K562 (cell line): ENCODE results near the gene IMPACT. TPM values are rescaled to one million over a fixed set of nuclear protein-coding genes. Genes with fewer than 3 reads are reported as not detected.

Experiments used
- ATF3 ChIP-seq, 2 experiments: fragments of 450-650 bp in 1 of 2; sonication (generic) in 1 of 2; formaldehyde crosslinking in 1 of 2; IDR thresholded peaks in 1 of 2; conservative IDR thresholded peaks in 1 of 2; 2 replicates each; pipeline versions ENCODE4 v1.6.1 to v1.8.1; 2016 to 2023; ENCODE audit warnings: mild to moderate bottlenecking in 2 of 2, moderate library complexity in 2 of 2, inconsistent platforms in 1 of 2, missing genetic modification reagents in 1 of 2
- NR2C2 ChIP-seq, 2 experiments: fragments of 200-800 bp in 1 of 2; sonication (Bioruptor generic) in 1 of 2; sonication (generic) in 1 of 2; formaldehyde crosslinking in 1 of 2; IDR thresholded peaks; 2 replicates each; pipeline versions ENCODE4 v1.6.1 to v1.8.0; 2016 to 2022; ENCODE audit warnings: mild to moderate bottlenecking in 1 of 2, missing compliant biosample characterization in 1 of 2, missing genetic modification characterization in 1 of 2, missing genetic modification reagents in 1 of 2
- SMC3 ChIP-seq: conservative IDR thresholded peaks from 2 replicates; pipeline ENCODE4 v1.6.1; 2011; ENCODE audit warnings: low read depth, low read length, improper control_type of control experiment; ENCODE audit not compliant: insufficient read depth
- SP1 ChIP-seq: sonication (generic); formaldehyde crosslinking; IDR thresholded peaks from 2 replicates; pipeline ENCODE4 v1.8.1; 2022; ENCODE audit warnings: mild to moderate bottlenecking, missing genetic modification reagents
- TCF7 ChIP-seq: sonication (generic); IDR thresholded peaks from 2 replicates; pipeline ENCODE4 v1.6.1; 2016; ENCODE audit warnings: antibody characterized with exemption, borderline replicate concordance
- ZNF280A ChIP-seq: fragments of 450-650 bp; IDR thresholded peaks from 2 replicates; pipeline ENCODE4 v1.6.1; 2018; ENCODE audit warnings: mild to moderate bottlenecking, low read depth; ENCODE audit not compliant: partially characterized antibody
- ZNF57 ChIP-seq: fragments of 450-650 bp; formaldehyde crosslinking; IDR thresholded peaks from 2 replicates; pipeline ENCODE4 v1.4.0; 2020; ENCODE audit warnings: mild to moderate bottlenecking, moderate library complexity
- polyA plus RNA-seq, 8 experiments: library from polyadenylated mRNA; depleted of rRNA in 4 of 8; stranded (reverse) in 5 of 8; unstranded in 3 of 8; fragments of >200 nt; fragmentation: Nextera tagmentation in 2 of 8; fragmentation: Illumina TruSeq in 1 of 8; extraction: Ambion mirVana in 2 of 8; extraction: Trizol in 1 of 8; gene quantifications; 2 replicates each; pipeline versions ENCODE4 v1.2.1 to v1.2.3, GENCODE V29; 2011 to 2014; ENCODE audit warnings: inconsistent platforms in 1 of 8, missing spikeins in 1 of 8
- total RNA-seq, 7 experiments: library from RNA; depleted of rRNA in 6 of 7; stranded (reverse); fragments of >200 nt in 6 of 7; fragmentation: Illumina TruSeq in 2 of 7; extraction: Trizol in 2 of 7; gene quantifications; 2 replicates each; pipeline versions ENCODE4 v1.2.1 to v1.2.3, GENCODE V29; 2011 to 2021; ENCODE audit warnings: low replicate concordance in 1 of 7

The IMPACT gene
- total and polyA plus RNA-seq, 9 of the 15 experiments (the other 6 are each of a cell fraction or from before 2014, with no cell fraction given) = 4.7 to 7.6 (median 5.8) TPM

- TF ChIP-seq SP1 (no peak), TCF7 (no peak), SMC3 (no peak), ZNF57 (CRISPR knock-in tag) (no peak), NR2C2 (CRISPR knock-in tag; IDR thresholded peaks at IDR 0.05) (no peak), NR2C2 (tag; IDR thresholded peaks at IDR 0.05) (no peak), ZNF280A (no peak), ATF3 (IDR thresholded peaks at IDR 0.05) (no peak), ATF3 (CRISPR knock-in tag; conservative IDR thresholded peaks at IDR 0.05) (no peak)
- TF ChIP-seq, all 486 proteins: peak for 0
Measured at GRCh38 chr18:24500766-24501165, 74.3 kb downstream of the IMPACT start (continued).
